IMR-90 (cell line): ENCODE data around the gene CBL. TPM values are rescaled to one million over a fixed set of nuclear protein-coding genes. Genes with fewer than 3 reads are reported as not detected.

Experiments used
- ATAC-seq: fragments of 200-7000 bp; cut with Tn5 transposase; 2 replicates; pipeline ENCODE4 v1.9.1; 2020; ENCODE audit warnings: low read depth, mild to moderate bottlenecking, moderate library complexity
- BruUV-seq: library from RNA; stranded (reverse); fragments of 400-500 nt; replicated peaks from 2 replicates; lab custom pipeline; 2021; lab: Mats Ljungman, UMichigan
- CTCF ChIA-PET: fragments of 300-600 bp; formaldehyde crosslinking; extraction: SDS; loops from one replicate; lab custom pipeline; 2021; ENCODE audit warnings: antibody characterized with exemption; lab: Yijun Ruan, JAX
- POLR2A ChIA-PET: fragments of 300-600 bp; sonication (Branson Sonifier 250); formaldehyde crosslinking; loops from one replicate; lab custom pipeline; 2022; ENCODE audit warnings: antibody characterized with exemption; ENCODE audit not compliant: unreplicated experiment; lab: Charles Lee
- DNase-seq: peaks from one replicate; pipeline ENCODE4 v3.0.0; 2013
- H2AFZ ChIP-seq: replicated peaks from 2 replicates; pipeline ENCODE3; 2013; ENCODE audit warnings: low read length, mild to moderate bottlenecking; ENCODE audit not compliant: poor library complexity
- H2AK5ac ChIP-seq: 2 replicates; pipeline ENCODE4 v1.6.1; 2013; ENCODE audit warnings: low read depth, low read length, inconsistent platforms
- H2AK9ac ChIP-seq: replicated peaks from 2 replicates; pipeline ENCODE3; 2013; ENCODE audit warnings: mild to moderate bottlenecking, low read depth, low read length, moderate library complexity; ENCODE audit not compliant: poor library complexity
- H2BK120ac ChIP-seq: 2 replicates; pipeline ENCODE4 v1.6.1; 2013; ENCODE audit warnings: low read depth, low read length, inconsistent platforms
- H2BK15ac ChIP-seq: 3 replicates; pipeline ENCODE4 v1.6.1; 2013; ENCODE audit warnings: low read depth, low read length, inconsistent platforms
- H2BK20ac ChIP-seq: 2 replicates; pipeline ENCODE4 v1.6.1; 2013; ENCODE audit warnings: low read depth, mild to moderate bottlenecking, inconsistent platforms, low read length, moderate library complexity
- H2BK5ac ChIP-seq: 2 replicates; pipeline ENCODE4 v1.6.1; 2013; ENCODE audit warnings: mild to moderate bottlenecking, low read depth, low read length, inconsistent platforms; ENCODE audit not compliant: poor library complexity, severe bottlenecking
- H3K14ac ChIP-seq: replicated peaks from 2 replicates; pipeline ENCODE4 v1.6.1; 2013; ENCODE audit warnings: low read depth, low read length, inconsistent platforms
- H3K18ac ChIP-seq: 2 replicates; pipeline ENCODE4 v1.6.1; 2013; ENCODE audit warnings: low read depth, low read length, control low read depth
- H3K23ac ChIP-seq: 2 replicates; pipeline ENCODE4 v1.6.1; 2013; ENCODE audit warnings: low read depth, low read length, inconsistent platforms
- H3K27ac ChIP-seq: 2 replicates; pipeline ENCODE4 v1.5.1; 2013; ENCODE audit warnings: mild to moderate bottlenecking, control low read depth, low read length; ENCODE audit not compliant: insufficient read depth
- H3K27me3 ChIP-seq: 2 replicates; pipeline ENCODE4 v1.6.1; 2013; ENCODE audit warnings: low read length; ENCODE audit not compliant: control insufficient read depth, insufficient read depth
- H3K36me3 ChIP-seq: 2 replicates; pipeline ENCODE4 v1.6.1; 2013; ENCODE audit warnings: low read length, mixed read lengths; ENCODE audit not compliant: control insufficient read depth, insufficient read depth
- H3K4ac ChIP-seq: 2 replicates; pipeline ENCODE4 v1.6.1; 2013; ENCODE audit warnings: low read depth, low read length, inconsistent platforms
- H3K4me1 ChIP-seq: 2 replicates; pipeline ENCODE4 v1.6.1; 2013; ENCODE audit warnings: low read length, mixed read lengths; ENCODE audit not compliant: control insufficient read depth, insufficient read depth
- H3K4me2 ChIP-seq: 2 replicates; pipeline ENCODE4 v1.6.1; 2013; ENCODE audit warnings: low read depth, mild to moderate bottlenecking, control low read depth, low read length, moderate library complexity
- H3K4me3 ChIP-seq: 2 replicates; pipeline ENCODE4 v1.5.1; 2013; ENCODE audit warnings: low read depth, mild to moderate bottlenecking, control low read depth, low read length, moderate library complexity; ENCODE audit not compliant: insufficient read depth
- H3K56ac ChIP-seq: 2 replicates; pipeline ENCODE4 v1.6.1; 2013; ENCODE audit warnings: low read length, inconsistent platforms; ENCODE audit not compliant: insufficient read depth; ENCODE audit errors: extremely low read depth
- H3K79me1 ChIP-seq, 2 experiments: 2 replicates each; pipeline ENCODE4 v1.6.1; 2013; ENCODE audit warnings: low read length in 2 of 2, inconsistent platforms in 1 of 2, low read depth in 1 of 2
- H3K9ac ChIP-seq: 2 replicates; pipeline ENCODE4 v1.6.1; 2013; ENCODE audit warnings: low read depth, low read length, control low read depth
- H3K9me1 ChIP-seq: 2 replicates; pipeline ENCODE4 v1.6.1; 2013; ENCODE audit warnings: low read length, inconsistent platforms; ENCODE audit not compliant: insufficient read depth
- H3K9me3 ChIP-seq: 2 replicates; pipeline ENCODE4 v1.6.1; 2013; ENCODE audit warnings: low read length; ENCODE audit not compliant: control insufficient read depth, insufficient read depth
- H4K20me1 ChIP-seq: 2 replicates; pipeline ENCODE4 v1.6.1; 2013; ENCODE audit warnings: low read length, inconsistent platforms; ENCODE audit not compliant: insufficient read depth
- H4K5ac ChIP-seq: 2 replicates; pipeline ENCODE4 v1.6.1; 2013; ENCODE audit warnings: mild to moderate bottlenecking, low read depth, low read length, control low read depth
- H4K8ac ChIP-seq, 2 experiments: 2 replicates each; pipeline ENCODE4 v1.6.1; 2013; ENCODE audit warnings: low read depth in 2 of 2, low read length in 2 of 2, control low read depth in 1 of 2, inconsistent platforms in 1 of 2
- H4K91ac ChIP-seq: 2 replicates; pipeline ENCODE4 v1.6.1; 2013; ENCODE audit warnings: low read depth, low read length, inconsistent platforms; ENCODE audit not compliant: insufficient read depth
- FOS ChIP-seq: fragments of 150-350 bp; IDR thresholded peaks from 2 replicates; pipeline ENCODE4 v1.6.1; 2016; ENCODE audit warnings: low read depth, low read length
- MAFK ChIP-seq: IDR thresholded peaks from 2 replicates; pipeline ENCODE4 v1.6.1; 2012; ENCODE audit warnings: low read depth, low read length, improper control_type of control experiment
- MAZ ChIP-seq: IDR thresholded peaks from 2 replicates; pipeline ENCODE4 v1.6.1; 2012; ENCODE audit warnings: low read depth, mild to moderate bottlenecking, low read length, improper control_type of control experiment, moderate library complexity, borderline replicate concordance
- RAD21 ChIP-seq: IDR thresholded peaks from 2 replicates; pipeline ENCODE4 v1.6.1; 2012; ENCODE audit warnings: low read length, improper control_type of control experiment
- WGBS, 2 experiments: methylation state at CpG; one replicate each; pipeline versions ENCODE4 v1.1.5 to v1.1.7; 2013; ENCODE audit warnings: missing lambda C conversion rate in 2 of 2; ENCODE audit not compliant: insufficient read length in 1 of 2; ENCODE audit errors: extremely low coverage in 2 of 2; 5-methylcytosine and 5-hydroxymethylcytosine counted together
- dilution Hi-C: fragments of 300-500 bp; cut with HindIII; formaldehyde crosslinking; loops from one replicate; pipeline ENCODE4 v1.14.3; 2018; ENCODE audit warnings: low sequenced_read_pairs; ENCODE audit not compliant: unreplicated experiment
- in situ Hi-C: fragments of 300-500 bp; cut with MboI; formaldehyde crosslinking; loops from 3 replicates; pipeline ENCODE4 v1.14.3; 2019; ENCODE audit warnings: low sequenced_read_pairs, inconsistent platforms, mixed read lengths
- intact Hi-C: fragments of 100-400 bp; cut with micrococcal nuclease; formaldehyde crosslinking; loops from 2 replicates; pipeline ENCODE4 v1.10.0; 2022
- polyA plus RNA-seq, 3 experiments: library from polyadenylated mRNA; depleted of rRNA; stranded (reverse); fragments of >200 nt; gene quantifications; 2 replicates each; pipeline ENCODE4 v1.2.3, GENCODE V29; 2012; ENCODE audit warnings: low replicate concordance in 1 of 3
- total RNA-seq: library from RNA; depleted of rRNA; stranded (reverse); fragments of >200 nt; gene quantifications from 2 replicates; pipeline ENCODE4 v1.2.3, GENCODE V29; 2012
- TF ChIP-seq, protein P1 (sequence below): conservative IDR thresholded peaks from 2 replicates; pipeline ENCODE4 v1.5.1; 2012; ENCODE audit warnings: mild to moderate bottlenecking, low read depth, low read length, improper control_type of control experiment

The CBL gene
- total and polyA plus RNA-seq, 2 of the 4 experiments (the other 2 are of a cell fraction), result 6.1 to 11.8 TPM

DNA sequence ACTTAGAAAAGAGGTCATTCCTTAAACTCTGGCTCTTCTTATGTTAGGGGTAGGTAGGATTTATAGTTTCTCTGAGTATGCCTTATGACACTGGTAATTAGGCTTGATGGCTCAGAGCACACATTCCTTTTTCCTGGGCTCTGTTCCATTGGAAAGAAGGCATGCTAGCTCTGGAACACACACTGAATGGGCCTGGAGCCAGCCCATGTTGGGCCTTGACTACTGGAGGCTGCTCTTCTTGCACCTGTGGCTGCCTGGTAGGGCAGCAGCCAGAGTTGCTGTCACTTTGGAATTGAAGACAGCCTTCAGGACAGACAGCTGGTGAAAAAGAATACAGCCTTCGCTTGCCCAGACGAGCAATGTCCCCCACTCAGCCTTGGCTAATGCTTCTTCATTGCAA, 92.6 kb downstream of the CBL start:
- dilution Hi-C loops (no loop called here), in situ Hi-C loops (no loop called here), intact Hi-C loops (no loop called here)
- H2AK9ac ChIP-seq, result no peak overlapping the region
- WGBS, 2 experiments, result no CpG with 5 or more reads among the region's 2 CpGs
- H3K4ac ChIP-seq, result no peak overlapping the region
- H3K79me1 ChIP-seq, result peaks cover 10 to 48% of the 10 kb centered on the region in 2 experiments
- POLR2A ChIA-PET, result no interaction called here
- no peak overlapping the region for H3K4me3 ChIP-seq
- H3K14ac ChIP-seq, result no peak overlapping the region
- peaks cover 30% of the 10 kb centered on the region for H3K36me3 ChIP-seq
- DNase-seq (no peak), ATAC-seq (no peak)
- H3K23ac ChIP-seq, result no peak overlapping the region
- no peak overlapping the region for H3K27ac ChIP-seq
- H3K4me1 ChIP-seq, result no peaks in the 10 kb centered on the region
- no peak overlapping the region for H2BK120ac ChIP-seq
- H3K9ac ChIP-seq, result no peak overlapping the region
- no peak overlapping the region for H4K8ac ChIP-seq
- no peak overlapping the region for H3K56ac ChIP-seq
- H3K9me3 ChIP-seq, result no peaks in the 10 kb centered on the region
- BruUV-seq, result no TSS peak
- H3K18ac ChIP-seq, result no peak overlapping the region
- no peaks in the 10 kb centered on the region for H4K20me1 ChIP-seq
- peaks cover 4% of the 10 kb centered on the region; the same call in 1 of the 2 replicates for H3K9me1 ChIP-seq
- H4K91ac ChIP-seq, result no peak overlapping the region
- no peaks in the 10 kb centered on the region for H3K27me3 ChIP-seq
- H2BK15ac ChIP-seq, result no peak overlapping the region
- H2BK5ac ChIP-seq, result no peak overlapping the region
- H2AK5ac ChIP-seq, result no peak overlapping the region
- H2BK20ac ChIP-seq, result no peak overlapping the region
- CTCF ChIA-PET, result no interaction called here
- H2AFZ ChIP-seq, result no peak overlapping the region
- no peak overlapping the region for H4K5ac ChIP-seq
- TF ChIP-seq, protein P1, sequence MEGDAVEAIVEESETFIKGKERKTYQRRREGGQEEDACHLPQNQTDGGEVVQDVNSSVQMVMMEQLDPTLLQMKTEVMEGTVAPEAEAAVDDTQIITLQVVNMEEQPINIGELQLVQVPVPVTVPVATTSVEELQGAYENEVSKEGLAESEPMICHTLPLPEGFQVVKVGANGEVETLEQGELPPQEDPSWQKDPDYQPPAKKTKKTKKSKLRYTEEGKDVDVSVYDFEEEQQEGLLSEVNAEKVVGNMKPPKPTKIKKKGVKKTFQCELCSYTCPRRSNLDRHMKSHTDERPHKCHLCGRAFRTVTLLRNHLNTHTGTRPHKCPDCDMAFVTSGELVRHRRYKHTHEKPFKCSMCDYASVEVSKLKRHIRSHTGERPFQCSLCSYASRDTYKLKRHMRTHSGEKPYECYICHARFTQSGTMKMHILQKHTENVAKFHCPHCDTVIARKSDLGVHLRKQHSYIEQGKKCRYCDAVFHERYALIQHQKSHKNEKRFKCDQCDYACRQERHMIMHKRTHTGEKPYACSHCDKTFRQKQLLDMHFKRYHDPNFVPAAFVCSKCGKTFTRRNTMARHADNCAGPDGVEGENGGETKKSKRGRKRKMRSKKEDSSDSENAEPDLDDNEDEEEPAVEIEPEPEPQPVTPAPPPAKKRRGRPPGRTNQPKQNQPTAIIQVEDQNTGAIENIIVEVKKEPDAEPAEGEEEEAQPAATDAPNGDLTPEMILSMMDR, result no peak
- no peak for TF ChIP-seq RAD21
- no peak for TF ChIP-seq MAFK
- TF ChIP-seq MAZ, result no peak
- TF ChIP-seq FOS, result no peak
- no peak overlapping the region for H3K4me2 ChIP-seq
